Breast epithelium (tissue), 3 donors: ENCODE data around the gene MTCP1.

Experiments used
- POLR2A ChIP-seq: fragments of 450-650 bp; IDR thresholded peaks from one replicate; pipeline ENCODE4 v1.6.1; 2016; ENCODE audit warnings: antibody characterized with exemption, mild to moderate bottlenecking, moderate library complexity
- TF ChIP-seq, protein P1 (sequence below), 3 donors: fragments of 450-650 bp; IDR thresholded peaks; one replicate each; pipeline ENCODE4 v1.5.1; 2016 to 2017; ENCODE audit warnings: antibody characterized with exemption in 3 of 3, mild to moderate bottlenecking in 3 of 3, moderate library complexity in 3 of 3

DNA sequence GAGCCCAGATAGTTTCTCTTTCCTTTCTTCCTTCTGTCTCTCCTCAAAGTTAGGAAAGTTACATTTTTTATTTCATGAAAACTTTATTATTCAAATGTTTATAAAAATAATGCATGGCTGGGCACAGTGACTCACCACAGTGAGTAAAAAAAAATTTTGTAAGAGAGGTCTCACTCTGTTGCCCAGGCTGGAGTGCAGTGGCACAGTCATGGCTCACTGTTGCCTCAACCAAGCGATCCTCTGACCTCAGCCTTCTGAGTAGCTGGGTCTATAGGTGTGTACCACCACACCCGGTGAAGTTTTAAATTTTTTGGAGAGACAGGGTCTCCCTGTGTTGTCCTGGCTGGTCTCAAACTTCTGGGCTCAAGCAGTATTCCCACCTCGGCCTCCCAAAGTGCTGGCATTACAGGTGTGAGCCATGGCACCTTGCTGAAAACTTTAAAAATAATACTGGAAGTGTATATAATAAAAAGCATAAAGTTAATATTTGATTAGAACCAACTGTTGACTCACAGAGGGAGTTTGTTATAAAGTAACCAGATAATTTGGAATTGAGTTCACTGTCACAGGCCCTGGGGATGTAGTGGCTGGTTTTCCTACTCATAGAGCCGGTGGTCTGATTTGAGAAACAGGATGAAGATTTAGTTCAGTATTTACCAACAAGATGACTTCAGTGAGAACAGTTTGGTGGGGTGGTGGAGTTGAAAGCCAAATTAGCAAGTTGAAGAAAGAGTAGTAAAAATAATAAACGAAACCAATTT, 18.0 kb downstream of the MTCP1 start:
- TF ChIP-seq, protein P1, sequence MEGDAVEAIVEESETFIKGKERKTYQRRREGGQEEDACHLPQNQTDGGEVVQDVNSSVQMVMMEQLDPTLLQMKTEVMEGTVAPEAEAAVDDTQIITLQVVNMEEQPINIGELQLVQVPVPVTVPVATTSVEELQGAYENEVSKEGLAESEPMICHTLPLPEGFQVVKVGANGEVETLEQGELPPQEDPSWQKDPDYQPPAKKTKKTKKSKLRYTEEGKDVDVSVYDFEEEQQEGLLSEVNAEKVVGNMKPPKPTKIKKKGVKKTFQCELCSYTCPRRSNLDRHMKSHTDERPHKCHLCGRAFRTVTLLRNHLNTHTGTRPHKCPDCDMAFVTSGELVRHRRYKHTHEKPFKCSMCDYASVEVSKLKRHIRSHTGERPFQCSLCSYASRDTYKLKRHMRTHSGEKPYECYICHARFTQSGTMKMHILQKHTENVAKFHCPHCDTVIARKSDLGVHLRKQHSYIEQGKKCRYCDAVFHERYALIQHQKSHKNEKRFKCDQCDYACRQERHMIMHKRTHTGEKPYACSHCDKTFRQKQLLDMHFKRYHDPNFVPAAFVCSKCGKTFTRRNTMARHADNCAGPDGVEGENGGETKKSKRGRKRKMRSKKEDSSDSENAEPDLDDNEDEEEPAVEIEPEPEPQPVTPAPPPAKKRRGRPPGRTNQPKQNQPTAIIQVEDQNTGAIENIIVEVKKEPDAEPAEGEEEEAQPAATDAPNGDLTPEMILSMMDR (IDR thresholded peaks at IDR 0.05): no peak
- no peak for TF ChIP-seq POLR2A
